Stimulated activated CD4-positive, alpha-beta T cell treated with anti-CD3 and anti-CD28 coated beads, Interleukin-15, amount 100 ng/mL, for 1 hour (primary cell): ENCODE results near the gene SNTA1.
"Not testable (repeated sequence)": the region's sequence is repeated elsewhere in the genome, so short reads cannot be mapped to it uniquely, and the experiment has no call there.

Experiments used
- DNase-seq, 2 donors: peaks; one replicate each; pipeline ENCODE4 v3.0.0-alpha.2; 2020; ENCODE audit warnings: low read depth in 1 of 2, low spot score in 1 of 2

Gene SNTA1

GRCh38 chr20:33433465-33434234 is 9.9 kb downstream of the SNTA1 start:
- no peak for DNase-seq

DNA sequence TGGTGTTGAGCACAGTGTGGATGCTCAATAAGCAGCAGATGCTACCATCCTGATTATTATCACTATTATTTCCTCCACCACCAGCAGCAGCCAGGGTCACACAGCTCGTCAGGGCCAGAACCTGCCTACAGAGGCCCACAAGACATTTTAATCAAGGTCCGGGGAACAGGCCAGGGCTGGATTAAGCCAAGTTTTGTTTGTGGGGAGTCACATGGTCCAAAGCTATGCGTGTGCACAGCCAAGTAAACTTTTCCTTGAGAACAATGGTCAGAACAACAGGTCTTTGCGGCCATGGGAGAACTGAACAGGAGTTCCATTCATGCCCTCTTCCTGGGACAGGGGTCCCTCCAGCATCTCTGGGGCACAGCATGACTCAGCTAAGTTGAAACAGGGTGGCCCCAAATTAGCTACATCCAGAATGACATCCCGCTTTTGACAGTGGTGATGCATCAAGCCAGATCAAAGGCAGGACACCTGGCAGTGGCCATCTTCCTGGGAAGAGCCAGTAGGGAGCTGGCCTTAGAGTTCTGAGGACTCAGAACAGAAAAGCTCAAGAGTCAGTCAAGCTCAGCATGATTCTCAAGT is 11.7 kb downstream of the SNTA1 start:
- DNase-seq, result no peak

DNA sequence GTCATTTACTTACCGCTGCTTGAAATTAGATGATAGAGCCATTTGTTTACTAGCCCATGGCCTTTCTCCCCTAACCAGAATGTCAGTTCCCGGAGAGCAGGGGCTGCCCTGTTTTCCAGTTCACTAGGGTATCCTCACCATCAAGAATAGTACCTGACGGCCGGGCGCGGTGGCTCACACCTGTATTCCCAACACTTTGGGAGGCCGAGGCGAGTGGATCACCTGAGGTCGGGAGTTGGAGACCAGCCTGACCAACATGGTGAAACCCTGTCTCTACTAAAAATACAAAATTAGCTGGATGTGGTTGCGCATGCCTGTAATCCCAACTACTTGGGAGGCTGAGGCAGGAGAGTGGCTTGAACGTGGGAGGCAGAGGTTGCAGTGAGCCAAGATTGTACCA is 19.7 kb downstream of the SNTA1 start:
- DNase-seq, result not testable (repeated sequence)

- no peak for DNase-seq
Measured at GRCh38 chr20:33423141-33423834, 20.3 kb downstream of the SNTA1 start.

GRCh38 chr20:33419140-33419974 is 24.2 kb downstream of the SNTA1 start:
- DNase-seq, result no peak

GRCh38 chr20:33418033-33418432 is 25.5 kb downstream of the SNTA1 start:
- DNase-seq, result no peak

DNA sequence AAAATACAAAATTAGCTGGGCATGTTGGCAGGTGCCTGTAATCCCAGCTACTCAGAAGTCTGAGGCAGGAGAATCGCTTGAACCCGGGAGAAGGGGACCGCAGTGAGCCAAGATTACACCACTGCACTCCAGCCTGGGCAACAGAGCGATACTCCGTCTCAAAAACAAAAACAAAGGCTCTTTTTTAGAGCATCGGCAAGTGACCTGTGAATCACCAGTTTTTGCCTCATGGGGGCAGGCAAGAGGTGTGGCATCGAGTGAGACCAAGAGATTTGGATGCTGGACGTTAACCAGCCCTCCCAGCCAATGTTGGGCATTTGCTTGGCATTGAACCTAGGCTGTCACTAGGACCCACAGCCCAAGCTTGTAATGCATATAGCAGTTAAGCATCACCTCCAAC is 27.6 kb downstream of the SNTA1 start:
- no peak for DNase-seq

DNA sequence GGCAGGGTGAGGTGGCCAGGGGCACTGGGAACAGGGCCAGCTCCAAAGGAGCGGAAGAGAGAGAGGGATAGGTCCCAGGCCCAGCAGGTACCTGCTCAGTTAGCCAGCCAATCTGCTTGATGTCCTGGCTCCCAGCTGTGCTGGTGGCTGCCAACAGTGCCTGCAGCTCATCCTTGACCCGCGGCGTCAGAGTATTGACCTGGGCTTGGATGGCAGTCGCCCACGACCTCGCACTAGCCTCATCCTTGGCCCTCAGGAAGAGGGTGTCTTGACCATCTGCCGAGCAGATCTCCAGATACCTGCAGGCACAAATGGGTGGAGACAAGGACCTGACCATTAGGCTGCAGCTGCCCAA is 31.1 kb downstream of the SNTA1 start:
- no peak for DNase-seq

- DNase-seq, result no peak
Measured at GRCh38 chr20:33411711-33412483, 31.7 kb downstream of the SNTA1 start.

GRCh38 chr20:33411242-33411641 is 32.3 kb downstream of the SNTA1 start:
- DNase-seq, result no peak

- no peak for DNase-seq
Measured at GRCh38 chr20:33410081-33410742, 33.4 kb downstream of the SNTA1 start.

DNA sequence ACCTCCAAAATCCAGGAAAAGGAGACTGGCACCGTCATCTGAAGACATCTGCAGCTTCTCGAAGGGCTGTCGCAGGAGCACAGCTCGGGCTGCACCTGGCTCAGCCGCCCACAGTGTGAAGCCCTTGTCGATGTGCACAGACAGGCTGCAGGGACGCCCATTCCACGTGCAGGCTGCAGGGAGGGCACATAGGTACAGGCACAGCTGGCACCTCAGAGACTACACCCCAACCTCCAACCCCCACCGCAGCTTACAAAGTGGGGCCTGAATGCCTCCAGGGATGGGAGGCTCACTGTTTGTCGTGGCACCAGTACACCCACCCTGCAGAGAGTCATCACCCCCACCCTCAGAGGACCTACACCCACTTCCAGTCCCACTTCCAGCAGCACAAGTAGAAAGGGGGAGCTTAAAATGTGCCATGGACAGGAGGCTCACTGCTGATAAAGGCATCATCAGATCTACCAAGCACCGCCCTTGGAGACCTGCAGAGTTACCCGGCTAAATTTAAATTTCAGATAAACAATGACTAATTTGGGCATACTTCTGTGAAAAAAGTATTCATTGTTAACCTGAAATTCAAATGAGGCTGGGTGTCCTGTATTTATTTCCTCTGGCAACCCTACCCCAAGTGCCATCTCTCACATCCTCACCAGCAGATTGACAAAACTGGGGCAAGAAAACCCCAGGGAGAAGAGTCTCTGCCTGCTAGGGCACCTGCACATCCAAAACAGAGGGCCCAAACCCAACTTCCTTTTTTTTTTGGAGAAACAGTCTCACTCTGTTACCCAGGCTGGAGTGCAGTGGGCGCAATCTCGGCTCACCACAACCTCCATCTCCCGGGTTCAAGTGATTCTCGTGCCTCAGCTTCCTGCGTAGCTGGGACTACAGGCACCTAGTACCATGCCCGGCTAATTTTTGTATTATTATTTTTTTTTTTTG is 34.6 kb downstream of the SNTA1 start:
- DNase-seq, result no peak

DNA sequence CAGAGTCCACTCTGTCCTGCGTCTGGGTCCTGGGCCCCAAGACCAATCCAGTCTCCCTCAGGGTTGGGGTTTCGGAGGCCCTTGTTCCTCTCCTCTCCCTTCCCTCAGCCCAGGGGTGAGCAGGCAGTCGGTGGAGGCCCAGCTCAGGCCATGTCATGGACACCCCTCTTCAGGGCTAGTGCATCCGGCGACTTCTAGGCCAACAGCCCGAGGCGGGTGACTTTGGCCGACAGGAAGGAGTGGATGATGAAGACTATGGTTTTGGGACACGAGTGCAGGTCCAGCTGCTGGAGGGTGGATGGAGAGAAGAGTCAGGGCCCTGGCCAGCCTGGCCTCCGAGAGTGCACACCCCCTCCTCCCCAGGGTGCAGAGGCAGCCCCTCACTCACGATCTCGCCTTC is 35.2 kb downstream of the SNTA1 start:
- no peak for DNase-seq

DNA sequence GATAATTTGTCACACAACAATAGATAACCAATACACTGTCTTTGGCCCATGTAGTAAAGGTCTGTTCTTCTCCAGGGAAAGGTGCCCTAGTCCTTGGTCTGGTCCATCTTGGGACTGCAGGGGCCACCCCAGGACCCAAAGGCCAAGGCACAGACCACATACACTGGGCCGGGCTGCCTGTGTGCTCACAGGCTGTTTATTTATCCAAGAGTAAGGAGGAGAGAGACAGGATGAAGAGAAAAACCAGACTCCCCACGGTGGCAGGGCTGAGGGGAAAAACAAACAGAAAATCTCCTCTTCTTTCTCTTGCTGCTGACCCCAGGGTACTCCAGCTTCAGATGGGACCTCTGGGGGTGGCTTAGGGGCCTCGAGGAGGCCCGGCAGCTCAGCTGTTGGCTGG is 35.8 kb downstream of the SNTA1 start:
- no peak for DNase-seq

DNA sequence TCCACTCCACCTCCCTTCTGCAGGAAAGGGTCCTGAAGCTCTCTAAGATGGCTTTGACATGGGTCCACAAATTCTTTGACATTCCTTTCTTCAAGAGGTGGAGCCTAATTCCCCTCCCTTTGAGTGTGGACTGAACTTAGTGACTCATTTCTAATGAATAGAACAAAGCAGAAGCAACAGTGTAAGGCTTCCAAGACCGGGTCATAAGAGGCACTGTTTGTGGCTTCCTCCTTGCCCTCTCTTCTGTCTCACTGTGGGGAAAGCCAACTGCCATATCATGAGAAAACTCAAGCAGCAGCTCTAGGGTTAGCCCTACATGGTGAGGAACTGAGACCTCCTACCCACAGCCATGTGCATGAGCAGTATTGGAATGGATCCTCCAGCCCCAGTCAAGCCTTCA is 36.3 kb downstream of the SNTA1 start:
- no peak for DNase-seq

- DNase-seq, result no peak
Measured at GRCh38 chr20:33404281-33404680, 39.3 kb downstream of the SNTA1 start.

- no peak for DNase-seq
Measured at GRCh38 chr20:33401921-33402369, 41.6 kb downstream of the SNTA1 start.

GRCh38 chr20:33401184-33401920 is 42.2 kb downstream of the SNTA1 start, which contains the start of gene CDK5RAP1:
Gene CDK5RAP1, minus strand, starts transcription at chr20:33401519. Its CDS starts 4,455 bp downstream, at chr20:33397064.
- peak; percentile 66 for DNase-seq
